Measurements from ENCODE around the gene VCL. TPM values are rescaled to one million over a fixed set of nuclear protein-coding genes. Genes with fewer than 3 reads are reported as not detected.

Gene VCL
- total RNA-seq, 1 experiment from 2014 or later, result 106 TPM

DNA sequence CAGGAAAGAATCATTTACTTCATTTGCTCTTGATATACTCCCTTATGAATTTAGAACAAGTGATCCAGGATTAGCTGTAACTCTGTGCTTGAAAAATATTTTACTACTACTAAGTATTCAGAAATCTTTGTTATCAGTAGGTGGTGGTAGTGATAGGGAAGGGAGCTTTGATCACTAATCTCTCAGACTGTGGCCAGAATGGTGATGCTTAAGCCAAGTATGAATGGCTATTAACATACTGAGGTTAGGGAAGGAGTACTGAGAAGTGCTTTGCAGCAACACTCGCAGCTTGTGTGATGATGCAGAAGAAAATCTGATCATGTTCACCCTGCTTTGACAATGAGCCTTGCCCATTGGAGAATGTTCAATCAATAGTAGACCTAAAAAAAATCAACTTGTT is 123.5 kb downstream of the VCL start:
- intact Hi-C loops (cut with micrococcal nuclease), result no loop called here
- H3K4me2 ChIP-seq (ENCODE audit: low read length), result no peak overlapping the region
- TF ChIP-seq SRF (IDR thresholded peaks at IDR 0.05; ENCODE audit: low read depth), result no peak
- TF ChIP-seq, protein P1, sequence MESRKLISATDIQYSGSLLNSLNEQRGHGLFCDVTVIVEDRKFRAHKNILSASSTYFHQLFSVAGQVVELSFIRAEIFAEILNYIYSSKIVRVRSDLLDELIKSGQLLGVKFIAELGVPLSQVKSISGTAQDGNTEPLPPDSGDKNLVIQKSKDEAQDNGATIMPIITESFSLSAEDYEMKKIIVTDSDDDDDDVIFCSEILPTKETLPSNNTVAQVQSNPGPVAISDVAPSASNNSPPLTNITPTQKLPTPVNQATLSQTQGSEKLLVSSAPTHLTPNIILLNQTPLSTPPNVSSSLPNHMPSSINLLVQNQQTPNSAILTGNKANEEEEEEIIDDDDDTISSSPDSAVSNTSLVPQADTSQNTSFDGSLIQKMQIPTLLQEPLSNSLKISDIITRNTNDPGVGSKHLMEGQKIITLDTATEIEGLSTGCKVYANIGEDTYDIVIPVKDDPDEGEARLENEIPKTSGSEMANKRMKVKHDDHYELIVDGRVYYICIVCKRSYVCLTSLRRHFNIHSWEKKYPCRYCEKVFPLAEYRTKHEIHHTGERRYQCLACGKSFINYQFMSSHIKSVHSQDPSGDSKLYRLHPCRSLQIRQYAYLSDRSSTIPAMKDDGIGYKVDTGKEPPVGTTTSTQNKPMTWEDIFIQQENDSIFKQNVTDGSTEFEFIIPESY (IDR thresholded peaks at IDR 0.05; ENCODE audit: extremely low read depth, insufficient replicate concordance, low read length), result no peak
- no peak for TF ChIP-seq JUND (IDR thresholded peaks at IDR 0.05)
- no peak for TF ChIP-seq CBX3 (IDR thresholded peaks at IDR 0.05; ENCODE audit: low read depth)
- no peak for TF ChIP-seq REST (IDR thresholded peaks at IDR 0.05; ENCODE audit: low read depth)
- no peak for TF ChIP-seq MAX (IDR thresholded peaks at IDR 0.05)
- no peak for TF ChIP-seq POLR2AphosphoS5 (IDR thresholded peaks at IDR 0.05; ENCODE audit: low read depth, low read length)
- no peak for TF ChIP-seq SIN3A (IDR thresholded peaks at IDR 0.05; ENCODE audit: low read depth)
- no peak for TF ChIP-seq TCF7L2 (IDR thresholded peaks at IDR 0.05; ENCODE audit: borderline replicate concordance, extremely low read depth, insufficient read depth, insufficient read length)
- no peak for TF ChIP-seq EZH2 (IDR thresholded peaks at IDR 0.05)
- no peak for TF ChIP-seq CTCF (IDR thresholded peaks at IDR 0.05 in 2 of 3, conservative IDR thresholded peaks at IDR 0.05 in 1 of 3; ENCODE audit: borderline replicate concordance in 1 of 3, insufficient read depth in 1 of 3, low read depth in 2 of 3, low read length in 2 of 3)
- TF ChIP-seq, protein P2, sequence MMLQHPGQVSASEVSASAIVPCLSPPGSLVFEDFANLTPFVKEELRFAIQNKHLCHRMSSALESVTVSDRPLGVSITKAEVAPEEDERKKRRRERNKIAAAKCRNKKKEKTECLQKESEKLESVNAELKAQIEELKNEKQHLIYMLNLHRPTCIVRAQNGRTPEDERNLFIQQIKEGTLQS (IDR thresholded peaks at IDR 0.05), result no peak
- TF ChIP-seq YY1 (IDR thresholded peaks at IDR 0.05; ENCODE audit: extremely low read depth, insufficient replicate concordance, low read depth, low read length), result no peak
- no peak for TF ChIP-seq RAD21 (IDR thresholded peaks at IDR 0.05; ENCODE audit: low read depth)
- no peak for TF ChIP-seq EGR1 (IDR thresholded peaks at IDR 0.05; ENCODE audit: low read depth)
- no peak for TF ChIP-seq POLR2A (IDR thresholded peaks at IDR 0.05; ENCODE audit: borderline replicate concordance, extremely low read depth, insufficient read depth, insufficient read length)
- TF ChIP-seq ZFX (IDR thresholded peaks at IDR 0.05), result no peak
- no peak for TF ChIP-seq CEBPB (IDR thresholded peaks at IDR 0.05; ENCODE audit: low read depth)
- BruUV-seq (replicated peaks), result no TSS peak
- ChIA-PET POLR2A (no interaction called here), RAD21 (ENCODE audit: low non-redundant PET in 1 of 2, low total read pairs in 2 of 2, uncharacterized antibody in 2 of 2, unreplicated experiment in 2 of 2) (no interaction called here), CTCF (interaction anchor here (0.9 to 1.1 kb wide), 1 partner anchor 18 kb away, joined by 3 read pairs; no protein-coding TSS in a partner anchor)
- no peak for DNase-seq (ENCODE audit: low read depth, low spot score)
- no peaks in the 10 kb centered on the region for H3K27me3 ChIP-seq (ENCODE audit: insufficient read depth, low read length)
- H3K79me2 ChIP-seq (ENCODE audit: insufficient read depth, low read length), result no peaks in the 10 kb centered on the region; the same call in 1 of the 2 replicates
- H3K4me1 ChIP-seq (ENCODE audit: control insufficient read depth in 1 of 2, insufficient read depth in 2 of 2, low read length in 2 of 2), result peaks cover 11 to 24% of the 10 kb centered on the region in 2 experiments
- no peak for ATAC-seq
- H4K20me1 ChIP-seq (ENCODE audit: insufficient read depth), result no peaks in the 10 kb centered on the region
- no peak overlapping the region for H3K27ac ChIP-seq (ENCODE audit: low read depth, low read length)
- H3K9me3 ChIP-seq (ENCODE audit: control insufficient read depth in 1 of 2, insufficient read depth in 1 of 2, low read depth in 1 of 2, low read length in 2 of 2), result no peaks in the 10 kb centered on the region
- peaks cover 50 to 55% of the 10 kb centered on the region in 2 experiments for H3K36me3 ChIP-seq (ENCODE audit: control insufficient read depth in 1 of 2, insufficient read depth in 2 of 2, low read length in 2 of 2)
- H2AFZ ChIP-seq (ENCODE audit: low read depth, low read length, poor library complexity, severe bottlenecking), result no peak overlapping the region
- no peak overlapping the region for H3K4me3 ChIP-seq (replicated peaks in 1 of 2; ENCODE audit: low read depth in 1 of 2, low read length in 2 of 2)
- H3K9me2 ChIP-seq (ENCODE audit: insufficient read depth), result no peaks in the 10 kb centered on the region
- no peak overlapping the region for H3K9ac ChIP-seq (ENCODE audit: low read length)

All from HCT116 (cell line).